GM18951 (cell line): ENCODE data around the gene TENM3.

Experiments
- POLR2A ChIP-seq: IDR thresholded peaks from 4 replicates; pipeline ENCODE4 v1.6.1; 2011; ENCODE audit warnings: mild to moderate bottlenecking; ENCODE audit not compliant: insufficient read length, insufficient read depth; ENCODE audit errors: extremely low read depth
- in situ Hi-C: fragments of 300-500 bp; cut with MboI; formaldehyde crosslinking; loops from one replicate; pipeline ENCODE4 v1.12.0; 2022; ENCODE audit warnings: low sequenced_read_pairs, mixed read lengths, inconsistent platforms; ENCODE audit not compliant: unreplicated experiment

The TENM3 gene

GRCh38 chr4:182827166-182827565 lies 584.0 kb downstream of the TENM3 start:
- TF ChIP-seq POLR2A: no peak

DNA sequence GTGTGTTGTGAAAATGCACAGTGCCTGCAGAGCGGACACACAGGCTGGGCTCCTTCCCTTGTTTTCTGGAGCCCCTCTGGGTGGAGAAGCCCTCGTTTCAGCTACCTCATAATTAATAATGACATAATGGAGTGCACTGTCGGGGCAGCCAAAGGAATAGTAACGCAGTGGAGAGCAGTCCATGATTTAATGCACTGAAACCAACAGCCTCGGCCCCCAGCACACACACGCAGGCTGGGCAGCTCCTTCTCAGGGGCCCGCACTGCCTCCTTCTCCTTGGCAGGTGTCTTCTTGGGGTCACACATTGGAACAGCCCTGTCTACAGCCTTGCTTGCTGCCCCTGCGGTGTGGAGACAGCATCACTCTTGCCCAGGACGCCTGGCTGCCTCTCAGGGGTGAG lies 584.8 kb downstream of the TENM3 start:
- no peak for TF ChIP-seq POLR2A
- in situ Hi-C loops: no loop called here

More at GRCh38 chr4:182827166-182827565, 584.0 kb downstream of the TENM3 start:
- in situ Hi-C loops: no loop called here

GRCh38 chr4:182828360-182829025 lies 585.3 kb downstream of the TENM3 start:
- no peak for TF ChIP-seq POLR2A
- in situ Hi-C loops: no loop called here

DNA sequence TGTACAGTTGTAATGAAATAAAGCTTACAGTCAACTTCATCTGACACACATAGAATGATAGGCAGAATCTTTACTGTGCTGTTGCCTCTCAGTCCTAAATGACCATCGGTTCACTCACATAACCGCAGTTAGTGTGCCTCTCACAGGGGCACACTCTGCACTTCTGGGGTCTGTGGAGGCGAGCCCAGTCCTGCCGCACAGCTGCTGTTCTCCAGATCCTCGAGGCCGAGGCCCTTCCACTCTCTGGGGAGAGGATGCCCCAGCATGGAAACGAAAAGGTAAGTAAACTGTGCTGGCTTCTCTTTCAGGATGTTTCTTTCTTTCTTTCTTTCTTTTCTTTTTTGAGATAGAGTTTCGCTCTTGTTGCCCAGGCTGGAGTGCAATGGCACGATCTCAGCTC lies 586.0 kb downstream of the TENM3 start:
- TF ChIP-seq POLR2A: no peak
- in situ Hi-C loops: no loop called here

GRCh38 chr4:182831376-182831775 lies 588.2 kb downstream of the TENM3 start:
- in situ Hi-C loops: no loop called here
- no peak for TF ChIP-seq POLR2A

- no peak for TF ChIP-seq POLR2A
- in situ Hi-C loops: no loop called here
Measured at GRCh38 chr4:182832352-182833120, 589.3 kb downstream of the TENM3 start.

- no peak for TF ChIP-seq POLR2A
- in situ Hi-C loops: no loop called here
Measured at GRCh38 chr4:182835006-182835740, 592.0 kb downstream of the TENM3 start.

GRCh38 chr4:182837831-182838230 lies 594.6 kb downstream of the TENM3 start:
- in situ Hi-C loops: no loop called here
- no peak for TF ChIP-seq POLR2A

- in situ Hi-C loops: no loop called here
- TF ChIP-seq POLR2A: no peak
Measured at GRCh38 chr4:182838535-182838934, 595.3 kb downstream of the TENM3 start.

DNA sequence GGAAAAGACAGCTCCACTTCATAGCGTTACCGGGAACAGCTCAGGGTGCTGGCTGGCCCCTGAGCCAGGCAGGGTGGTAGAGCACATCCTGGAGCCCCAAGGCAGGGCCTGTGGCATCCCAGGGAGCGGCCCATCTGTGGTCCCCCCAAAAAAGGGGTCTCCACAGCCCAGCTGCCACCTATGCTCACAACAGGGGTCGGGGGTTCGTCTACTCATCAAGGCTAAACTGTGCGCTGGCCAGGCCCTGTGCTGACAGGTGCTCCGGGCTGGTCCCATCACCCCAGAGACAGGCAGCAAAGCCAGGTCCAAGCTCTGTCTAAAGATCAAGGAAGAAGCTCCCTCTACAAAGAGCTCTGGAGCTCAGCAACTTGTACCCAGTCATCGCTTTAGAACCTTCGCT lies 596.1 kb downstream of the TENM3 start:
- TF ChIP-seq POLR2A: no peak
- in situ Hi-C loops: no loop called here

- in situ Hi-C loops: no loop called here
- TF ChIP-seq POLR2A: no peak
Measured at GRCh38 chr4:182840108-182840507, 596.9 kb downstream of the TENM3 start.

- in situ Hi-C loops: no loop called here
- TF ChIP-seq POLR2A: no peak
Measured at GRCh38 chr4:182842104-182842600, 599.0 kb downstream of the TENM3 start.

GRCh38 chr4:182842759-182843390 lies 599.7 kb downstream of the TENM3 start:
- in situ Hi-C loops: no loop called here
- TF ChIP-seq POLR2A: no peak
